ENCODE data around the gene KRTAP26-1.

The KRTAP26-1 gene

GRCh38 chr21:30269803-30270530 is 50.1 kb downstream of the KRTAP26-1 start:
- no peak for DNase-seq

All from T-helper 1 cell (primary cell).